NCI-H345 treated with DMSO at 0.1 percent for 48 hours (cell line): ENCODE results near the gene MORC4.

ENCODE experiments used
- DNase-seq: peaks from one replicate; lab custom pipeline; 2025; ENCODE audit not compliant: unreplicated experiment; lab: John Stamatoyannopoulos, UW

The MORC4 gene

DNA sequence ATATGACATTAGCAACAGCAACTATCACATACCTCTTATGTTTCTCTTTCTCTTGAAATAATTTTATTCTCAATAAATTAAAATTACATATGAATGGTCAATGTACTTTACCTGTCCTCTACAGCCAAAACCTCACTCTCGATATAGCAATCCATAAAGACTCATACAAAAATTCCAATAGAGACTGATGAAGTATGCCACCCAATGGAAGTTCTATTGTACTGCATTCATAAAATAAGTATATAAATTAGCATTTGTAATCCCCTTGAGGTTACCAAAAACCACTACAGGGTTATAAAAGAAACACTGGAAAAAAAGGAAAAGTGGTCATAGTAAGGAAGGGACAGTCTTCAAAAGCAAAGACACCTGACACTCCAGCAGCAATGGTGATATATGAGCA, 47.0 kb downstream of the MORC4 start:
- no peak for DNase-seq

DNA sequence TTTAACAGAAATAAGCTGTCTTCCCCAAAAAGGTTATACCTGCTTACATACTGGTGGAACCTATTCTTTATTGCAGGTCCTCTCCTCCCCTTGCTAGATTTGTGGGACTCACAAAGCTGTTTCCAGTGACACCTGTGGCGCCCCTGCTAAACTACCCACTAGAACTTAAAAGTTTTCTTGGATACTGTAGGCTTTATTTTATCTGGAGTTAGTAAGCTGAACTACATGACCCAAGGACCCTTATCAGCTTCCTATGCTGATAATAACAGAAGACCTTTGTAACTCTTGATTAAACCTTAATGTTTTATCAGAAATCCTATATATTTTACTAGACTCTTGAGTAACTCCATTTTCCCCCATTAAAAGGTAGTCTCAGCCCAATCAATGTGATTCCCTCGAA, 47.5 kb downstream of the MORC4 start:
- DNase-seq, result no peak

DNA sequence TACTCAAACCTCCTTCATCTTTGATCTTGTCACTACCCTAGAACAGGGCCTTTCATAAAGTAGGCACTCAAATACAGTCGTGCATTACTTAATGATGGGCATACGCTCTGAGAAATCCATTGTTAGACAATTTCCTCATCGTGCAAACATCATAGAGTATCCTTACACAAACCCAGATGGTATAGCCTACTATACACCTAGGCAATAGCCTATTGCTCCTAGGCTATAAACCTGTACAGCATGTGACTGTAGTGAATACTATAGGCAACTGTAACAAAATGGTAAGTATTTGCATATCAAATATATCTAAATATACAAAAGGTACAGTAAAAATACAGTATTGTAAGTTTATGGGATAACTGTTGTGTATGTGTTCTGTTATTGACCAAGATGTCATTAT, 47.9 kb downstream of the MORC4 start:
- no peak for DNase-seq

DNA sequence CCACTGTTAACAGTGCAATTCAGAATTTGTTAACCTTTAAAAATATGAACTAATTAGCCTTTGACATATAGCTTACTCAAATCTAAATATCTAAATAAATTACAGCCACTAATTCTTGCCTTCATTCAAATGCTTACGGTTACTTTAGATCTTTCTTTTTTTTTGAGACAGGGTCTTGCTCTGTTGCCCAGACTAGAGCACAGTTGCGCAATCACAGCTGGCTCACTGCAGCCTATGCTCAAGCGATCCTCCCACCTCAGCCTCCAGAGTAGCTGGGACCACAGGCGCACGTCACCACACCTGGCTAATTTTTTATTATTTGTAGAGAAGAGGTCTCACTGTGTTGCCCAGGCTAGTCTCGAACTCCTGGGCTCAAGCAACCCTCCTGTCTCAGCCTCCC, 48.8 kb downstream of the MORC4 start:
- DNase-seq, result no peak

DNA sequence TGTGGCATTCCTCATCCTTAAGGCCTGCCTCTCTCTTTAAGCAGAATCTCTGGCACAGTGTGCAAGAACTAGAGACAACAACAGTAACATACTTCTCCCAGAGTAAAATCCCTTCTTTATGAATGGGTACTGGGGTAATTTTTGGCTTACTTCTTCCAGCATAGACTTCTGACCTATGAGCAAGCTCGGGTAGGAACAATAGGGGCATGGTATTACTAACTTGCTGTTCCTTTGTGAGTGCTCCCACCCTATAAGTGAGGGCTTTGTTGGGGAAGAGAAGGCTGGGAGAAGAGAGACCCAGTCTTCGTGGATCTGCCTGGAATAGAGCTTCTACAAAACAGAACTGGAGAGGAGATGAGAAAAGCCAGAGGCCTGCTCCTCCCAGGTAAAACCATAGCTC, 49.6 kb downstream of the MORC4 start:
- DNase-seq, result no peak

DNA sequence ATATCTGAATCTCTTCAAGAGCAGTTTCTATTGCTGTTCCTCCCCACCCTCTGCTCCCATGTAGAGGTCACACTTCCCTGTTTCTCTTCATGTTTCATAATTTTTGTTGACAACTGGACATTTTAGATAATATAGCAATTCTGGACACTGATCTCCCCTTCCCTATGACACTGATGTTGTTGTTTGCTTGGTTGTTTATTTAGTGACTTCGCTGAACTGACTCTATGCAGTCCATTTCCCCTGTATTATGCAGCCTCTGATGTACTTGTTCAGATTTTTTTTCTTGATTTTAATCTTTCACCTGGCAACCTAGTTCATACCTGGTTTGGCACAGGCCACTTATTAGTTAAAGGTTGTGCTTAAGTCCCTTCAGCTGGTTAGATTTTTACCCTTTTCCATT, 50.6 kb downstream of the MORC4 start:
- no peak for DNase-seq

DNA sequence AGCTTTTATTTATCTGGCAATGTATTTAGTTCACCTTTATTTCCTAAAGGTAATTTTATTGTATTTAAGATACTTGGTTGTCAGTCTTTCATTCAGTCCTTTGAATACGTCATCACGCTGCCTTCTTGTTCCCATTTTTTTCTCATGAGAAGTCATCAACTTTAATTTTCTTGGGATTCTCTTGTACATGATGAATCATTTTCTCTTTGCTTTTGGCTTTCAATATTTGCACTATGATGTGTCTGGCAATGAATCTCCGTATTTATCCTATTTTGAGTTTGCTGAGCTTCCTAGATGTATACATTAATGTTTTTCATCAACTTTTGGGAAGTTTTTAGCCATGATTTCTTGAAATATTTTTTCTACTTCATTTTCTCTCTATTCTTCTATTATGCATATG, 51.4 kb downstream of the MORC4 start:
- no peak for DNase-seq

DNA sequence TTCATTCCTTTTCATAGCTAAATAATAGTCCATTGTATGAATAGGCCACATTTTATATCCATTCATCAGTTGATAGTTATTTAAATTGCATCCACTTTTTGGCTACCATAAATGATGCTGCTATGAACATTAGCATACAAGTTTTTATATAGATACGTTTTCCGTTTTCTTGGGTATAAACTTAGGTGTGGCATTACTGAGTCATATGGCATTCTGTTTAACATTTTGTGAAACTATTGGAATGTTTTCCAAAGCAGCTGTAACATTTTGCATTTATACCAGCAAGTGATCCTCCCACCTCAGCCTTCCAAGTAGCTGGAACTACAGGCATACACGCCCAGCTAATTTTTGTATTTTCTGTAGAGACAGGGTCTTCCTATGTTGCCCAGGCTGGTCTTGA, 53.5 kb downstream of the MORC4 start:
- DNase-seq, result no peak

DNA sequence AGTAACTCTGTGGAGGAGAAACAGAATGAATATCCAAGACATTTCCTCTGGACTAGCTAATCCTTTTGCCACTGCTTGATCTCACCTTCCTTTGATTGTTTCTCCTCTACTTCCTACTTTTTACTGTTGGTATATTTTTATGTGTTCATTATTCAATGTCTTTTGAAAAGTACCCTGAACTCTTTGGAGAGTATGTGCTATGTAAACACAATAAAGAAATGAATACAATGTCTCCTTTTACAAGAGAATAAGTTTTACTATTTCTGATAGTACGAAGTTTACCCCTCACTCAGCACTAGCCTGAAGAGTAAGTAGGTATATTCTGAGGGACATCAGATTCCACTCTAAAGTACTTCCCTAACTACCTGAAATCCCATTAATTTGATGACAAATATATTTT, 59.9 kb downstream of the MORC4 start:
- DNase-seq, result no peak

DNA sequence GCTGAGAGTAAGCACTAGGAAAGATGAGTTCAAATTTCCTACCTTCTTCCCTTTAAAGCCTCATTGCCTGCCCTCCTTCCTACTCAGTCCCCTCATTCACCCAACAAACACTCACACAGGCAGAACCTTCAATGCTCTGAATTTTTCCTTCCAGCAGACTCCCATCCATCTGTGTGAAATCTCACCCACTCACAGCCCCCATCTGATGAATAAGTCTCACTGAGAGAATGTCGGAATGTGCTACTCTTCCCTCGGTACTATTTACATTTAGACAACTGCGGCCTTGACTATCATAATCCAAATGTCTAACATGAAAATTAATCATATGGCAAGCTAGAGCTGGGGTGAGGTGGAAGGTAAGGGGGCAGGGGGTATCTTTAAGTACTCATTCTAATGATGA, 60.4 kb downstream of the MORC4 start:
- no peak for DNase-seq

DNA sequence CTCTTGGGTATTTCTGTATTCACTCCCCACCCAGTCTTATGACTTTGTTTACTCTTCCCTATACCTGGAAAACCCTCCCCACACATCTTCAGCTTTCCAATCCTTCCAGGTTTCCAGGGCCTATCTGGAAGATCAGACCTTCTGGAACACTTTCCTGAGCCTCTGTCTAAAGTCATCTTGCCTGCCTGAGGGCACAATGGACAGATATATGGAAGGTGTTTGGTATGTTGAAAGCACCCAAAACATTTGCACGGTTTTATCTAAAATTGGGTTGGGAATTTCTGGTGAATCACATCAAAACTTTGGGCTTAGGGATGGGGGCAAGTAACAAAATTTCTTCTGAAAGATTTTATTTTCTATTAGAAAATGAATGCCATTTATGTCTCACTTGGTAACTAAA, 63.8 kb downstream of the MORC4 start:
- DNase-seq, result no peak

DNA sequence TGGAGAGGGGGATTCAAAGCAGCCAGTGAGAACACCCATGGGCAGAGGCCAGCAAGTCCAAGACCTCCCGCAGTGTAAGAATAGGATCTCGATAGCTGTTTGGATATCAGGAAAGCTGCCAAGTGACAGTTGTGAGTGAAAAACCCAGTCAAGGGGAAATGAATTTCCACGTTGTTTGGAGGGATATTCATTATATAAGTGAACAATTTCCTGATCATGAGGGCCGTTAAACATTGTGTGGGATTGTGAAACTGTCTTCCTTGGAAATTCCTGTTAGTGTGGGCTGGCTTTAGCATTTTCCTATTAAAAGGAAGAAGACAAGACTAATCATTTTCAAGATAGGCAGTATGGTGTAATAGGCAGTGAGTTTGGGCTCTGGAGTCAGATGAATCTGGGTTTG, 64.8 kb downstream of the MORC4 start:
- no peak for DNase-seq

DNA sequence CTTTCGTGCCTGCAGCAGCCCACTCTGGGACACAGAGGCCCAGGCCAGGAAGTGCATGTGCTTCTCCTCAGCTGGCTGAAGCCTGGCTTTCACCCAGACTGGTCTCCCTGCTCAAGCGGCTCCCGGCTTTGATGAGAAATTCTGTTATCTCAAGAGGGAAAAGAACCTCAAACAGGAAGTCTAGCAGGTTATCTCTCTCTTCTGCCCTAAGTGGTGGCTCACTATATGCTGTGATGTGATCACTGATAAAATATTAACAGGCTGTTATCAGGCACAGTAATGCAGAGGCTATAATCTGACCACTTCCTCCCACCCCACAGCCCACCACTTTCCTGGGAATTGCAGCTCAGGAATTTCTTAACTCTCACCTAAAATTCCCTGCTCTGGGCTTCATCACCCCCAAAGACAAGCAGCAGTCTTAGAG, 66.5 kb downstream of the MORC4 start:
- DNase-seq, result no peak

DNA sequence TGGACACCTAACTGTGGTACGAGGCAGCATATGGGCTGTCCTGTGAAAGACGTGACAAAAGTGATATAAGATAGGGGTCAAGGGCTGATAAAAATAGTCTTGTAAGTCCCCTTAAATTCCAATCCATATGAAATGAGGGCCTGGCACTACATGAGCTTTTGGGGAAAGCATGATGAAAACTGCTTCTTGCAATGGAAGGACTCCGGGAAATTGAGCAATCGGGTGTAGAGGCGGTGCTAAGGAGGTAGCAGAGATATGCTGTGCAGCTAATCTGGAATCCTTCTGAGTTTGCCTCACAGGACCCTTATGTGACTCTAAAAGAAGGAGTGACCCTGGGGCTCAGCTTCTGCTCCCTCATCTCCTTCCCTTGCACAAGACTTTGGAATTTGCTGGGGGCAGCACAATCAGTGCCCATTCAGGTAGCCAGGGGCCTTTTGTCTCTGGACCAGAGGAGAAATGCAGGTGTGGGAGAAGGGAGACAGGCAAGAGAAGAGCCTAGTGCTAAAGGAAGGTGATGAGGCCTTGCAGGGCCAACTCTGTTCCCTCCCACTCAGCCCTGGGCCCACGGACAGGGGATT, 67.0 kb downstream of the MORC4 start:
- DNase-seq, result no peak

DNA sequence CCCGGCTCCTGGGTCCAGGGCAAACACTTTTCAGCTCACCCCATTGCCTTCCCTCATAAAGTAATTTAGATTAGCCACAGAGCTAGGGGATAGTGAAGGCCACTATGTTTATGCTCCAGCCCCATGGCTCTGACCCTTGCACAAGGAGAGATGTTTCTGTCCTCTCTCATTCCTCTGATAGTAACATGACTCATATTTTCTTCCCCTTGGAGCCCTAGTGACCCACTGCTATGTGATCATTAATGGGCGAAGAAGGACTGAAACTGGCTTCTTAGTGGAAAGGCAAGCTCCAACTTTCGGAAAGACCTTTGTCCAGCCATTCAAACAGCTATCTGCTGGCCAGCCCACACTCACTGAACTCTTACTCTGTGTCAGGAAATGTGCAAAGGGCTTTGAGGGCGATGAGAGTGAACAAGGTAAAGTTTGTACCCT, 67.5 kb downstream of the MORC4 start:
- no peak for DNase-seq

DNA sequence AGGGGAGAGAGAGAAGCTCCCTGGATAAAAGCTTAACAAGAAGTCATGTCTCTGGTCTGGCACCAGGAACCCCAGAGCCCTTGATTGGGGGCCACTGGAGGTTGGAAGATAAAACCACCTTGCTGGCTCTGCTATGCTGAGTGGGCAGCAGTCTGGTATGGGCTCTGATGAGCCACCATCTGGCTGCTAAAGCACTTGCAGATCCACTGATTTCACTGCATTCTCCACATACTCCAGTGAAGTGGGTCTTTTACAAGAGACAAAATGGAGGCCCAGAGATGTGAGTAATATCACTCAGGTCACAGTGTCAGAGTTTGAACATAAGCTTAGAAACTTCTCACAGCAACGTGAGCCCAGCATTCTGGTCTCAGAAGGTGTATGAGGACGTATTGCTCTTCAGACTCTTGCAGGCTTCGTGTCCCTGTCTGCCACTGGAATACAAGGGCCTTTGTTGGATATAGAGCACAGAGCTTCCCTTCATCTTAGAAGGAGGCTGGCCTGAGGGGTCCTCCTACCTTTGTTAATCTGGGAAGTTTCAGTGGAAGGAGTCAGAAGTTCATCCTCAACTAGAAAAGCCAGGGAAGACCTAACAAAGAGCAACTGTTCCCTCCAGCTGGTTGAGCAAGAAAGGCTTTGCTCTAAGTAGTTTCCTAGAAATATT, 68.1 kb downstream of the MORC4 start:
- no peak for DNase-seq

DNA sequence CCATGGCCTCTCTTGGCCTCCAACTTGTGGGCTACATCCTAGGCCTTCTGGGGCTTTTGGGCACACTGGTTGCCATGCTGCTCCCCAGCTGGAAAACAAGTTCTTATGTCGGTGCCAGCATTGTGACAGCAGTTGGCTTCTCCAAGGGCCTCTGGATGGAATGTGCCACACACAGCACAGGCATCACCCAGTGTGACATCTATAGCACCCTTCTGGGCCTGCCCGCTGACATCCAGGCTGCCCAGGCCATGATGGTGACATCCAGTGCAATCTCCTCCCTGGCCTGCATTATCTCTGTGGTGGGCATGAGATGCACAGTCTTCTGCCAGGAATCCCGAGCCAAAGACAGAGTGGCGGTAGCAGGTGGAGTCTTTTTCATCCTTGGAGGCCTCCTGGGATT, 71.8 kb downstream of the MORC4 start:
- no peak for DNase-seq

DNA sequence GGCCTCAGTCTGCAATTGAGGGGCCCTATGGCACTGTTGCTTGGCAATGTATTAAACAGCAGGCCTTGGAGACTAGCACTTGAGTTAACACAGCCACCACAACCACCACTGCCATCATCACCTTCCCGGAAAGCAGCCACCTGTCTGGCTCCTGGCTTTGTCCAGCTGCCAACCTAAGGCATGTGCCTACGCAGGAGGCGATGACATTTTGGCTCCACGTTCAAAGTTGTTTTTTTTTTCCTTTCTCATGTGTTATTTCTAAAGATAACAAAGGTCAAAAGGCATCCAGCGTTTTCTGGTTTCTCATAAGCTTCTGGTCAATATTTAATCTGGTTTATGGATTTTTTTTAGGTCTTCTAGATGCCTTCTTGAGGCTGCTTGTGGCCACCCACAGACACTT, 72.3 kb downstream of the MORC4 start:
- DNase-seq, result no peak

DNA sequence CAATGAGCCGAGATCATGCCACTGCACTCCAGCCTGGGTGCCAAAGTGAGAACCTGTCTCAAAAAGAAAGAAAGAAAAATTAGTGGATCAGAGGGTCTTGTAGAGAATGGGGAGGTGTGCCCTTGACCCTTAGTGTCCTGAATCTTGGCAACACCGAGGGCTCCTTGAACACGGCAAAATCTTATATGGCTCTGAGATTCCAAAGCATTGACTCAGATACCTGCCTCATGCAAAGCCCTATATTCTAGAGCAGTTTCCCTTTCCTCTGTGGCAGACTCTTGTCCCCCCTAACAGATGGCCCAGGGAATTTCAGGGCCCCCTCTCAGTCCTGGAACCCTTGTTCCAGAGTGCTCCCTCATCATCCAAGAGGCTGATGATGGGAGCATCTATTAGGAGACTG, 73.0 kb downstream of the MORC4 start:
- DNase-seq, result no peak

DNA sequence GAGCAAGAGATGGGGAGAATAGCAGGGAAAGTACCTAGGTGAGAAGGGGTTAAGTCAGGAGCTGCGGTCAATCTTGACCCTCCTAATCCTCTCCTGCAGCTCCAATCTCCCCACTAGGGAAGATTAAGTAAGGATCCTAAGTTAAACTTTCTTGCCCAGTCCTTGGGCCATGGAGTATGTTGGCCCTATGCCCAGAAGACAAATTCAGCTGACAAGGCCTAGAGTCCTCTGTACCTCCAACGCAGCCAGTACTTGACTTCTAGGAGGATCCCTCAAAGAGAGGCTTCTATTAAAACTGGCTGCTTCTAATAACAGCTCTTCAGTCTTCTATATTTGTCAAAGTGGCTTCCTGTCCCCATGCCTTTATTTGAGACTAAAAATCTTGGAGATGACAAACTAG, 78.4 kb downstream of the MORC4 start:
- no peak for DNase-seq

DNA sequence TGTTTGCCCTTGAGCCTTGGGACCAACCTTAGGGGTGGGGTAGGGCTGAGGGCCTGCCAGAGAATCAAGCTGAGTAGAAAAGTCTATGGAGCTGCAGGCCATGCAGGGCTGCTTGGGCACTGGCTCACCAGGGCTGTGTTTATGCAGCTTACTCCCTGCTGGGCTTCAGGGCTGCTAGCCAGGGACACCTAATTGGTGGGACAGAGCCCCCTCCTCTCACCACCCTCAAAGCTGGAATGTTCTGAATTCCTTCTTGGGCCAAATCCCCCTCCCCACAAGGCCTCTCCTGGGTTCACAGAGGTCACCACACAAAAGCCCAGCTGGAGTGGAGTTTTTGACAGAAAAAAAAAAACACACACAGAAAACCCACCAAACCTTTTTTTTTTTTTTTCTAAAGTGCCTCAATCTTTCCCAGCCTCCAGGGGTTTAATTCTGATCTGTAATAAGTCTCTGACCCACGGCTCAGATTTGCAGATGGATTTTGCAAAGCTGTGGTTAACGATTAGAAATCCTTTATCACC, 80.0 kb downstream of the MORC4 start, which contains the start of gene CLDN2:
CLDN2 (plus strand) TSS at position 471 of the 521 bp plus-strand sequence. CDS start 7,827 bp downstream, outside the sequence.
- no peak for DNase-seq

DNA sequence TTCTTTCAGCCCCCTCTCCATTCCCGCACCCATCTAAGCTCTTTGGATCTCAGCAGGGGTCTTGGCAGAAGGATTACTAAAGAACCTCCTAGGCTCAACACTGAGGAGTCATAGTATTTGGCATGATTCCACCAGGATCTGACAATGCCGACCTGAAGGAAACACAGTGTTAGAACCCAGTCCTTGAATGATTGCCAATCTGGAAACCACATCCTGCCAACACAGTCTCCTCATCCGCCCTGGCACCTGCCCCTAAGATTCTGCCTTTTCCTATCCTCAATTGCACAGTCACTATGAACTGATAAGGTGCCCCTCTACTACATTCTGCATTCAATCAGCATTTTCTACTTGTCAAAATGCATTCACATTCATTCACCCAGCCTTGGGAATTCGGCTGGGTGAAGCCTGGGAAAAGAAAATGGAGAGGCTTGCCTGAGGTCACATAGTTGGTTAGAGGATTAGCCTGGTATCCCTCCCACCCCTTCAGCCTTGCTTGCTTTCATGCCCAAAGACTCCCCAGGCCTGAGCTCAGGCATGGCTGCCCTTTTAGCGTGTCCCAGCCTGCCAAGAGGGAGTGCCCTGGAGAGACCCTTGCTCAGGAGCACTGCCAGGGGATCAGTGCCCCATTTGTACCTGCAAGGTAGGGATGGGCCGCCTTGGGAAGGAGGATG, 82.0 kb downstream of the MORC4 start:
- no peak for DNase-seq
